ENCODE data around the gene HLA-DQB2. TPM values are rescaled to one million over a fixed set of nuclear protein-coding genes. Genes with fewer than 3 reads are reported as not detected.

The HLA-DQB2 gene
- total and polyA plus RNA-seq, 2 of the 8 experiments (the other 6 are each of a cell fraction or from before 2014, with no cell fraction given), result not detected

- TF ChIP-seq CHD7 (IDR thresholded peaks at IDR 0.05; ENCODE audit: insufficient replicate concordance, low read length) (no peak), SAP30 (IDR thresholded peaks at IDR 0.05; ENCODE audit: insufficient read depth, insufficient replicate concordance, low read length) (no peak), SRF (IDR thresholded peaks at IDR 0.05; ENCODE audit: low read depth, low read length) (no peak)
Observed at GRCh38 chr6:32752580-32752979, 10.8 kb downstream of the HLA-DQB2 start (continued).
